ENCODE data around the gene RPS6KA3. TPM values are rescaled to one million over a fixed set of nuclear protein-coding genes. Genes with fewer than 3 reads are reported as not detected.
A peak's percentile ranks its signal among the peaks of the same experiment; 100 is the strongest.

The RPS6KA3 gene

Small RNA genes within 50 kb of the gene (small RNA-seq; reads per million reads assigned to genes)
- gene RF00493 (ENCODE audit: insufficient read depth) (45.8 reads per million, percentile 94 among the genes with 10 or more reads in this experiment), gene RF00494 (ENCODE audit: insufficient read depth) (not detected)

All from mesendoderm (in vitro differentiated cells).